ENCODE measurements around the gene YY1.

DNA sequence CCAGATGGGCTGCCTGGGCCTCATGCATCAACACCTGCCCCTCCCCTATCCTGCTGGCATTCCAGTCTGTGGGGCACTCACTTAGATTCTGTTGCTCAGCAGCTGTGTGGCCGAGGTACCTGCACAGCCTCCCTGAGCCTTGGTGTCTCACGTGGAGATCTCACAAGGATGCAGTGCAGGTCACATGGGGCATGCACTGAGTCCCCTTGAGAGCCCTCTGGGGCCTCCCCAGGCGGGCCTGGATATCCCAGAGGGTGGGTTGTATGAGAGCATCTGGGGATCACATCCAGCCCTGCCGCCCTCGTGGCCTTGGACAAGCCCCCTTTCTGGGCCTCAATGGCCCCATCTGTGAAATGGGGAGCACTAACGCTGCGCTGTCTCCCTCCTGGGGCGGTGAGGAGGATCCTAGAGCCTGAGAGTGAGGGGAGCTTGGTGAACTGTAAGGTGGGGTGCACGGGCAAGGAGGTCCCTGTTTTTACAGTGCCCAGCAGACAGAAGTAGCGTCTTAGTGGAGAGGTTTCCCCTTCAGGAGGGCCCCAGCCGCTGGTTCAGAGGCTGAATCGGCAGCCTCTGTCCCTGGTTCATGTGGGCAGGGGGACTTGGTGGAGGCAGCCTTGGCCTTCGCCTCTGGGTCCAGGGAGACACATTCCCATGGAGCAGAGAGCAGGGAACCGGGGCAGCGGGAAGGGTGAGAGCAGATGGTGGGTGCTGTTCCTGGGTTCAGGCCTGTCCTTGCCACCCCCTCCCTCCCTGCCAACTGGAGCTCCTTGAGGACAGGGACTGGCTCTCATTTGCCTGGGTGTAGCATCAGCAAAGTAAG is 83.4 kb downstream of the YY1 start:
- TF ChIP-seq, protein P1, sequence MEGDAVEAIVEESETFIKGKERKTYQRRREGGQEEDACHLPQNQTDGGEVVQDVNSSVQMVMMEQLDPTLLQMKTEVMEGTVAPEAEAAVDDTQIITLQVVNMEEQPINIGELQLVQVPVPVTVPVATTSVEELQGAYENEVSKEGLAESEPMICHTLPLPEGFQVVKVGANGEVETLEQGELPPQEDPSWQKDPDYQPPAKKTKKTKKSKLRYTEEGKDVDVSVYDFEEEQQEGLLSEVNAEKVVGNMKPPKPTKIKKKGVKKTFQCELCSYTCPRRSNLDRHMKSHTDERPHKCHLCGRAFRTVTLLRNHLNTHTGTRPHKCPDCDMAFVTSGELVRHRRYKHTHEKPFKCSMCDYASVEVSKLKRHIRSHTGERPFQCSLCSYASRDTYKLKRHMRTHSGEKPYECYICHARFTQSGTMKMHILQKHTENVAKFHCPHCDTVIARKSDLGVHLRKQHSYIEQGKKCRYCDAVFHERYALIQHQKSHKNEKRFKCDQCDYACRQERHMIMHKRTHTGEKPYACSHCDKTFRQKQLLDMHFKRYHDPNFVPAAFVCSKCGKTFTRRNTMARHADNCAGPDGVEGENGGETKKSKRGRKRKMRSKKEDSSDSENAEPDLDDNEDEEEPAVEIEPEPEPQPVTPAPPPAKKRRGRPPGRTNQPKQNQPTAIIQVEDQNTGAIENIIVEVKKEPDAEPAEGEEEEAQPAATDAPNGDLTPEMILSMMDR (conservative IDR thresholded peaks at IDR 0.05) = no peak
- TF ChIP-seq ZFX (IDR thresholded peaks at IDR 0.05) = no peak

All from C4-2B (cell line).